Endothelial cell of umbilical vein (primary cell): Measurements from ENCODE around the gene RECK. TPM values are rescaled to one million over a fixed set of nuclear protein-coding genes. Genes with fewer than 3 reads are reported as not detected.

Experiments used
- BruUV-seq: library from RNA; stranded (reverse); fragments of 400-500 nt; replicated peaks from 2 replicates; lab custom pipeline; 2021; lab: Mats Ljungman, UMichigan
- CTCF ChIA-PET: fragments of 300-600, 350-600 bp; sonication (Branson Sonifier 250); formaldehyde crosslinking; loops from one replicate; lab custom pipeline; 2021; ENCODE audit warnings: antibody characterized with exemption, inconsistent platforms; lab: Charles Lee
- POLR2A ChIA-PET: fragments of 300-600, 350-600 bp; sonication (Branson Sonifier 250); formaldehyde crosslinking; loops from one replicate; lab custom pipeline; 2021; ENCODE audit warnings: antibody characterized with exemption, inconsistent platforms; lab: Charles Lee
- DNase-seq: peaks from one replicate; pipeline ENCODE4 v3.0.0-alpha.2; 2011; ENCODE audit warnings: low read depth, low spot score
- FAIRE-seq: peaks from 2 replicates; lab custom pipeline; 2011; peaks lifted over from hg19 to GRCh38; lab: Jason Lieb, UNC
- H2AFZ ChIP-seq: 2 replicates; pipeline ENCODE4 v1.6.0; 2012; ENCODE audit warnings: low read depth, low read length, control low read depth, inconsistent platforms
- H3K27ac ChIP-seq: 2 replicates; pipeline ENCODE4 v1.5.1; 2011; ENCODE audit warnings: low read depth, mild to moderate bottlenecking, control low read depth, low read length, moderate library complexity; ENCODE audit not compliant: insufficient read depth
- H3K27me3 ChIP-seq, 2 experiments: 2 replicates each; pipeline versions ENCODE4 v1.6.0 to v1.6.1; 2011; ENCODE audit warnings: low read length in 2 of 2, mixed read lengths in 1 of 2; ENCODE audit not compliant: control insufficient read depth in 2 of 2, insufficient read depth in 2 of 2
- H3K36me3 ChIP-seq, 2 experiments: 2 replicates in 1 of 2; 3 replicates in 1 of 2; pipeline ENCODE4 v1.5.1; 2011; ENCODE audit warnings: low read length in 2 of 2, mild to moderate bottlenecking in 1 of 2, moderate library complexity in 1 of 2; ENCODE audit not compliant: control insufficient read depth in 2 of 2, insufficient read depth in 2 of 2; ENCODE audit errors: extremely low read depth in 1 of 2
- H3K4me1 ChIP-seq: 3 replicates; pipeline ENCODE4 v1.5.1; 2011; ENCODE audit warnings: mild to moderate bottlenecking, low read length; ENCODE audit not compliant: control insufficient read depth, insufficient read depth; ENCODE audit errors: extremely low read depth
- H3K4me2 ChIP-seq: 2 replicates; pipeline ENCODE4 v1.6.1; 2011; ENCODE audit warnings: low read length, control low read depth, mixed read lengths; ENCODE audit not compliant: insufficient read depth
- H3K4me3 ChIP-seq, 3 experiments: fragments of 200-600 bp in 1 of 3; sonication (generic), shearing (Covaris generic) in 1 of 3; replicated peaks in 1 of 3; 2 replicates each; pipeline ENCODE4 v1.5.1; 2011 to 2016; ENCODE audit warnings: control low read depth in 3 of 3, low read length in 3 of 3, mild to moderate bottlenecking in 2 of 3, inconsistent platforms in 1 of 3, low read depth in 1 of 3, moderate library complexity in 1 of 3; ENCODE audit not compliant: insufficient read depth in 1 of 3
- H3K79me2 ChIP-seq: 2 replicates; pipeline ENCODE4 v1.6.0; 2012; ENCODE audit warnings: low read length, inconsistent platforms; ENCODE audit not compliant: control insufficient read depth, insufficient read depth
- H3K9ac ChIP-seq: replicated peaks from 2 replicates; pipeline ENCODE3; 2011; ENCODE audit warnings: low read length, control low read depth; ENCODE audit not compliant: insufficient read depth; ENCODE audit errors: extremely low read depth
- H3K9me1 ChIP-seq: replicated peaks from 3 replicates; pipeline ENCODE4 v1.6.0; 2011; ENCODE audit warnings: mild to moderate bottlenecking, low read length; ENCODE audit not compliant: control insufficient read depth, insufficient read depth; ENCODE audit errors: extremely low read depth
- H3K9me3 ChIP-seq: replicated peaks from 2 replicates; pipeline ENCODE4 v1.5.1; 2012; ENCODE audit warnings: low read length, inconsistent platforms; ENCODE audit not compliant: control insufficient read depth, insufficient read depth
- H4K20me1 ChIP-seq: replicated peaks from 2 replicates; pipeline ENCODE3; 2011; ENCODE audit warnings: mild to moderate bottlenecking, low read length; ENCODE audit not compliant: control insufficient read depth, insufficient read depth; ENCODE audit errors: extremely low read depth
- CTCF ChIP-seq, 2 donors: IDR thresholded peaks; 1 replicate in 1 of 2; 2 replicates in 1 of 2; pipeline ENCODE4 v1.5.1; 2011; ENCODE audit warnings: low read length in 2 of 2, mild to moderate bottlenecking in 2 of 2, moderate library complexity in 2 of 2, control low read depth in 1 of 2, inconsistent platforms in 1 of 2, low read depth in 1 of 2; ENCODE audit not compliant: insufficient read depth in 1 of 2; ENCODE audit errors: extremely low read depth in 1 of 2
- EZH2 ChIP-seq: IDR thresholded peaks from 2 replicates; pipeline ENCODE4 v1.6.1; 2012; ENCODE audit warnings: borderline replicate concordance, low read depth, mild to moderate bottlenecking, moderate library complexity, low read length, inconsistent platforms; ENCODE audit not compliant: severe bottlenecking
- FOS ChIP-seq: IDR thresholded peaks from 2 replicates; pipeline ENCODE4 v1.6.1; 2011; ENCODE audit warnings: mild to moderate bottlenecking, low read length, moderate library complexity, borderline replicate concordance; ENCODE audit not compliant: insufficient read depth
- GATA2 ChIP-seq: IDR thresholded peaks from 2 replicates; pipeline ENCODE4 v1.7.0; 2011; ENCODE audit warnings: low read depth, mild to moderate bottlenecking, moderate library complexity, mixed read lengths, low read length; ENCODE audit not compliant: insufficient read length, insufficient read depth
- JUN ChIP-seq: IDR thresholded peaks from 2 replicates; pipeline ENCODE4 v1.6.1; 2011; ENCODE audit warnings: borderline replicate concordance, low read depth; ENCODE audit not compliant: insufficient read length, insufficient read depth
- POLR2A ChIP-seq: IDR thresholded peaks from 2 replicates; pipeline ENCODE4 v1.6.1; 2012; ENCODE audit warnings: low read depth, mild to moderate bottlenecking, control low read depth, low read length
- dilution Hi-C: fragments of 300-500 bp; cut with MboI; formaldehyde crosslinking; loops from one replicate; pipeline ENCODE4 v1.15.0; 2019; ENCODE audit warnings: low sequenced_read_pairs; ENCODE audit not compliant: extremely low pct_ligation_motif_present
- intact Hi-C: fragments of 100-400 bp; cut with micrococcal nuclease; formaldehyde crosslinking; loops from one replicate; pipeline ENCODE4 v1.10.0; 2022
- polyA plus RNA-seq, 4 experiments: library from polyadenylated mRNA; depleted of rRNA in 3 of 4; stranded (reverse) in 3 of 4; unstranded in 1 of 4; fragments of >200 nt; gene quantifications; 2 replicates each; pipeline versions ENCODE4 v1.2.1 to v1.2.3, GENCODE V29; 2011 to 2012; ENCODE audit warnings: missing spikeins in 1 of 4
- total RNA-seq: library from RNA; stranded (reverse); gene quantifications from 2 replicates; pipeline ENCODE4 v1.2.3, GENCODE V29; 2021

RECK gene
- total and polyA plus RNA-seq, 2 donors (not counting 3 experiments of a cell fraction or from before 2014, with no cell fraction given): 12.0 to 14.1 TPM

GRCh38 chr9:36007316-36007708, 29.4 kb upstream of the RECK start:
- Histone ChIP-seq H3K4me2 (no peak overlapping the region), H3K4me1 (no peaks in the 10 kb centered on the region), H3K9ac (no peak overlapping the region), H3K9me1 (no peaks in the 10 kb centered on the region), H3K36me3 (no peaks in the 10 kb centered on the region), H3K27ac (no peak overlapping the region), H2AFZ (no peak overlapping the region), H4K20me1 (no peaks in the 10 kb centered on the region), H3K79me2 (no peaks in the 10 kb centered on the region), H3K9me3 (no peaks in the 10 kb centered on the region), H3K27me3 (peaks cover 9 to 18% of the 10 kb centered on the region in 2 experiments), H3K4me3 (no peak overlapping the region)
- POLR2A ChIA-PET: no interaction called here
- intact Hi-C loops: loop anchor here (5.0 kb wide), 3 partner anchors 50 to 100 kb away; partner anchors contain the start of genes HRCT1, OR2S2 and SPAAR
- BruUV-seq: no TSS peak
- dilution Hi-C loops: no loop called here
- FAIRE-seq: no peak
- CTCF ChIA-PET: interaction anchor here (0.8 to 5.7 kb wide), 18 partner anchors 12 to 217 kb away, joined by 3 to 60 read pairs (median 4); partner anchors contain the start of gene CCIN
- no peak for TF ChIP-seq POLR2A
- no peak for TF ChIP-seq GATA2
- TF ChIP-seq CTCF (IDR thresholded peaks at IDR 0.05; ENCODE audit: extremely low read depth in 1 of 2, insufficient read depth in 1 of 2, low read depth in 1 of 2, low read length in 2 of 2): no peak
- TF ChIP-seq FOS: no peak
- no peak for TF ChIP-seq JUN
- no peak for TF ChIP-seq EZH2
- peak; percentile 3 for DNase-seq
